HUES48 (cell line): ENCODE measurements around the gene SP100.

ENCODE experiments used
- H3K27ac ChIP-seq: one replicate; pipeline ENCODE4 v1.7.0; 2013; ENCODE audit warnings: low read depth, low read length, inconsistent platforms
- H3K27me3 ChIP-seq: 2 replicates; pipeline ENCODE4 v1.6.1; 2013; ENCODE audit warnings: mild to moderate bottlenecking, low read length; ENCODE audit not compliant: control insufficient read depth, insufficient read depth
- H3K36me3 ChIP-seq: 2 replicates; pipeline ENCODE4 v1.6.1; 2013; ENCODE audit warnings: low read length; ENCODE audit not compliant: control insufficient read depth, insufficient read depth
- H3K4me1 ChIP-seq: 2 replicates; pipeline ENCODE4 v1.6.1; 2013; ENCODE audit warnings: mild to moderate bottlenecking, low read length; ENCODE audit not compliant: control insufficient read depth, insufficient read depth
- H3K4me3 ChIP-seq: 2 replicates; pipeline ENCODE4 v1.5.1; 2013; ENCODE audit warnings: mild to moderate bottlenecking, low read depth, low read length
- H3K9ac ChIP-seq: 2 replicates; pipeline ENCODE4 v1.6.1; 2013; ENCODE audit warnings: mild to moderate bottlenecking, low read depth, low read length, moderate library complexity
- H3K9me3 ChIP-seq: 2 replicates; pipeline ENCODE4 v1.6.1; 2013; ENCODE audit warnings: low read length; ENCODE audit not compliant: control insufficient read depth, insufficient read depth

Gene SP100

DNA sequence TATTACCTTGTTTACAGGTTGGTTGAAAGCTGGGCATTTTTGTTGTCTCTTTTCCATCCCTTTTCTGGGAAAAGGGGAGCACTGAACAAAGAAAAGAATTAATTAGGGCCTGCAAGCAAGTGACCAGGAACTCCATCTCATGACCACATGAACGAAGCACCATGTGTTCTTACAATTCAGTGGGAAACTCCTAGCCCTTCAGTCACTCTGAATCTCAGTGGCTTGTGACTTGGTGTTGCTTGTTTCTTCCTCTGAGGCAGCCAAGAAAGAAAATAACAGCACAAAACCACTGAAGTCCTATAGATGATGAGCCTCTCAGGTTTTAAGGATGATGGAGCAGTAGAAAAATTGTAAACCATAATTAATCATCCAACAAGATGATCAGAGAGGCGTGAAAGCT, 167.6 kb downstream of the SP100 start:
- H3K27me3 ChIP-seq = no peaks in the 10 kb centered on the region
- H3K4me3 ChIP-seq = no peak overlapping the region
- H3K9me3 ChIP-seq = no peaks in the 10 kb centered on the region
- H3K9ac ChIP-seq = no peak overlapping the region
- no peak overlapping the region for H3K27ac ChIP-seq
- H3K36me3 ChIP-seq = no peaks in the 10 kb centered on the region
- no peaks in the 10 kb centered on the region for H3K4me1 ChIP-seq

DNA sequence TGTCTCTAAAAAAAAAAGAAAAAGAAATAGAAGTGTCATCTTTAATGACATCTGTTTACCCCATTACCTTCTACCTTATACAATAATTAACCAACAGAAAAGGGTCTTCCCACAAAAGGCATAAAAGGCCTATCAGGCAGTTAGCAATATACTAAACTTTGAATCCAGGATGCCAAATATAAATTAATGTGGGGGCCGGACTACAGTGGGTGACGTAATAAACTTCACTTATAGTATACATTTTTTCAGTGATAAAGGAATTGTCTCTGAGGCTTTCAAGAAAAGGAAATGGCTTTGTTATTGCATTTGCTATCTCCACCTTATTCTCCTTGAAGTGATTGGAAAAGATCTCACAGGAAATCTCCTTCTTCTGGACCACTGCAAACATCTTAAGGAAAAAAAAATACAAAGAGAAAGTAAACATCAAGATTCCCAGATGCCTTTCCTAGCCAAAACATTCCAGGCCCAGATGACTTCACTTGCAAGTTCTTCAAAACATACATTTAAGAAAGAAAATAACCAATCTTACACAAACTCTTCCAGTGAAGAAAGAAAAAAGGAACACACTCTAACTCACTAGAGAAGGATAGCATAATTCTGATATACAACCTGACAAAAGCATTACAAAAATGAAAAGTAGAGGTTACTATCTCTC, 170.5 kb downstream of the SP100 start:
- Histone ChIP-seq H3K4me1 (no peaks in the 10 kb centered on the region), H3K27me3 (no peaks in the 10 kb centered on the region), H3K4me3 (no peak overlapping the region), H3K36me3 (no peaks in the 10 kb centered on the region), H3K27ac (no peak overlapping the region), H3K9ac (no peak overlapping the region), H3K9me3 (no peaks in the 10 kb centered on the region)

DNA sequence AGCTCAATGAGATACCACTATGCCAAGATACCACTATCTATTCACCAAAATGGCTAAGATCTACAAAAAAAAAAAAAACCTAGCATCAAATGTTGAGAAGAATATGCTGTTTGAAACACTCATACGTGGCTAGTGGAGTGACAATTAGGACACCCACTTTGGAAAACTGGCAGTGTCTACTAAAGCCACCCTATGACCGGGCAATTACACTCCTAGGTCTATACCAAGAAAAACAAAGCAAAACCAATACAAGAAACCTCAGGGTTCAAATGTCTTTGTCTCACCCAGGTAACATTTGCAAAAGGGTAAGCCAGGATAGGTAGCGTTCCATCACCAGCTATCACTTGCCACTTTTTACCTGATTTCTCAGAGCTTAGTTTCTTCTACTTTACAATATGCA, 173.0 kb downstream of the SP100 start:
- Histone ChIP-seq H3K27ac (no peak overlapping the region), H3K27me3 (no peaks in the 10 kb centered on the region), H3K36me3 (no peaks in the 10 kb centered on the region), H3K9ac (no peak overlapping the region), H3K4me1 (no peaks in the 10 kb centered on the region), H3K9me3 (no peaks in the 10 kb centered on the region), H3K4me3 (no peak overlapping the region)

- no peaks in the 10 kb centered on the region for H3K9me3 ChIP-seq
- H3K9ac ChIP-seq = no peak overlapping the region
- H3K4me3 ChIP-seq = no peak overlapping the region
- no peaks in the 10 kb centered on the region for H3K27me3 ChIP-seq
- no peaks in the 10 kb centered on the region for H3K36me3 ChIP-seq
- no peak overlapping the region for H3K27ac ChIP-seq
- no peaks in the 10 kb centered on the region for H3K4me1 ChIP-seq
Observed at GRCh38 chr2:230589497-230590015, 173.6 kb downstream of the SP100 start.

DNA sequence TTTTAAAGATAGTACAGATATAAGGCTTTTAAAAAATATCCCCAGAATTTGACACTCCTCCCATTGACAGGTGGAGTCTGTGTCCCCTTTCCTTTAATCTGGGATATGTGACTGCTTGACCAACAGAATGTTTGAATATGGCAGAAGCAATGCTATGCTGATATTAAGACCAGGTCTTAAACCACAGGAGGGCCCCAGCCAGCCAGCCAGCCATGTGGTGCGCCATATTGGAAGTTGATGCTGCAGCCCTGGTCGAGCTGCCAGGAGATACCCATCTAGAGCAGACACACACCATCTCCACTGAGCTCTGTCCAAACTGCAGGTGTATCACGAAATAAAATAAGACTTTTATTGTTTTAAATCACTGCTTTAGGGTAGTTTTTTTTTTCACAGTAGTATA, 174.3 kb downstream of the SP100 start:
- Histone ChIP-seq H3K27me3 (no peaks in the 10 kb centered on the region), H3K9ac (no peak overlapping the region), H3K9me3 (no peaks in the 10 kb centered on the region), H3K4me1 (no peaks in the 10 kb centered on the region), H3K4me3 (no peak overlapping the region), H3K27ac (no peak overlapping the region), H3K36me3 (no peaks in the 10 kb centered on the region)

DNA sequence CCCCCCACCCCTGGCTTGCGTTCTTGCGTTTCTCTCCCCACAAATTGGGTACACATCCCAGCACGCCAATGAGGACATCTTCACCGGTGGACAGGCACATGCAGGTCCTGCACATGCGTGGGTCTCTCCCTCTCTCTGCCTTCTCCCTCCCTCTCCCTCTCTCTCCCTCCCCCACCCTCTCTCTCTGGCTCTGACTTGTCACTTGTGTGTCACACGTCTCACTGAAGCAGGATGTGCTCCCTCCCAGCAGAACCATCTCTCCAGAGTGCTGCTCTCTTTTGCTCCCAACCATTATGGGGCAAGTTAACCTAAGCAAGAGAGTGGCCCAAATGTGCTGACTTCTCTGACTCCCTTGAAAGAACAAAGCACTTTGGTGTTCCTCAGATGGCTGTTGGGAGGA, 175.8 kb downstream of the SP100 start:
- no peaks in the 10 kb centered on the region for H3K27me3 ChIP-seq
- H3K27ac ChIP-seq = no peak overlapping the region
- H3K4me3 ChIP-seq = no peak overlapping the region
- no peaks in the 10 kb centered on the region for H3K36me3 ChIP-seq
- H3K4me1 ChIP-seq = no peaks in the 10 kb centered on the region
- H3K9ac ChIP-seq = no peak overlapping the region
- no peaks in the 10 kb centered on the region for H3K9me3 ChIP-seq

- H3K27me3 ChIP-seq = no peaks in the 10 kb centered on the region
- no peak overlapping the region for H3K9ac ChIP-seq
- H3K9me3 ChIP-seq = no peaks in the 10 kb centered on the region
- no peaks in the 10 kb centered on the region for H3K36me3 ChIP-seq
- no peak overlapping the region for H3K4me3 ChIP-seq
- no peaks in the 10 kb centered on the region for H3K4me1 ChIP-seq
- no peak overlapping the region for H3K27ac ChIP-seq
Observed at GRCh38 chr2:230592775-230593174, 176.8 kb downstream of the SP100 start.
